OCI-LY3 (cell line): ENCODE results near the gene HPS1.

Experiments
- H2AFZ ChIP-seq: fragments of 200-600, 300-600 bp; shearing (Covaris generic); 2 replicates; pipeline ENCODE4 v1.6.0; 2014; ENCODE audit warnings: antibody characterized with exemption, low read depth, low read length
- H3K27ac ChIP-seq: fragments of 200-600, 300-600 bp; sonication (generic); 2 replicates; pipeline ENCODE4 v1.5.1; 2014; ENCODE audit warnings: mild to moderate bottlenecking, low read length, moderate library complexity, mixed read lengths
- H3K27me3 ChIP-seq: fragments of 200-600, 300-600 bp; sonication (generic); 2 replicates; pipeline ENCODE4 v1.6.1; 2014; ENCODE audit warnings: low read depth, low read length, mixed read lengths
- H3K36me3 ChIP-seq: fragments of 200-600, 300-600 bp; sonication (generic); replicated peaks from 2 replicates; pipeline ENCODE3; 2014; ENCODE audit warnings: low read depth, low read length, mixed read lengths
- H3K4me1 ChIP-seq: fragments of 300-600, 200-600 bp; sonication (generic); 2 replicates; pipeline ENCODE4 v1.6.1; 2014; ENCODE audit warnings: low read length, mixed read lengths
- H3K4me2 ChIP-seq: fragments of 200-600, 300-600 bp; sonication (generic); 2 replicates; pipeline ENCODE4 v1.6.1; 2014; ENCODE audit warnings: low read length, mixed read lengths
- H3K4me3 ChIP-seq: fragments of 300-600, 200-600 bp; sonication (generic); 2 replicates; pipeline ENCODE4 v1.5.1; 2014; ENCODE audit warnings: antibody characterized with exemption, mild to moderate bottlenecking, low read length, moderate library complexity
- H3K79me2 ChIP-seq: fragments of 300-600, 200-600 bp; shearing (Covaris generic); 2 replicates; pipeline ENCODE4 v1.6.1; 2014; ENCODE audit warnings: mild to moderate bottlenecking, low read length, mixed read lengths
- H3K9ac ChIP-seq: fragments of 300-600, 200-600 bp; shearing (Covaris generic); 2 replicates; pipeline ENCODE4 v1.6.0; 2014; ENCODE audit warnings: mild to moderate bottlenecking, low read length, moderate library complexity
- H3K9me3 ChIP-seq: fragments of 200-600, 300-600 bp; shearing (Covaris generic); 2 replicates; pipeline ENCODE4 v1.6.1; 2014; ENCODE audit warnings: low read length, mixed read lengths; ENCODE audit not compliant: insufficient read depth
- H4K20me1 ChIP-seq: fragments of 200-600, 300-600 bp; sonication (generic); 2 replicates; pipeline ENCODE4 v1.6.1; 2016; ENCODE audit warnings: low read length, mixed read lengths; ENCODE audit not compliant: insufficient read depth
- EZH2phosphoT487 ChIP-seq: fragments of 200-600 bp; shearing (Covaris generic); IDR thresholded peaks from 2 replicates; pipeline ENCODE4 v1.6.1; 2018; ENCODE audit warnings: antibody characterized with exemption, mixed run types, low read depth
- TF ChIP-seq, protein P1 (sequence below): fragments of 200-600, 300-600 bp; sonication (generic); IDR thresholded peaks from 2 replicates; pipeline ENCODE4 v1.5.1; 2014; ENCODE audit warnings: antibody characterized with exemption, low read length, low read depth

The HPS1 gene

DNA sequence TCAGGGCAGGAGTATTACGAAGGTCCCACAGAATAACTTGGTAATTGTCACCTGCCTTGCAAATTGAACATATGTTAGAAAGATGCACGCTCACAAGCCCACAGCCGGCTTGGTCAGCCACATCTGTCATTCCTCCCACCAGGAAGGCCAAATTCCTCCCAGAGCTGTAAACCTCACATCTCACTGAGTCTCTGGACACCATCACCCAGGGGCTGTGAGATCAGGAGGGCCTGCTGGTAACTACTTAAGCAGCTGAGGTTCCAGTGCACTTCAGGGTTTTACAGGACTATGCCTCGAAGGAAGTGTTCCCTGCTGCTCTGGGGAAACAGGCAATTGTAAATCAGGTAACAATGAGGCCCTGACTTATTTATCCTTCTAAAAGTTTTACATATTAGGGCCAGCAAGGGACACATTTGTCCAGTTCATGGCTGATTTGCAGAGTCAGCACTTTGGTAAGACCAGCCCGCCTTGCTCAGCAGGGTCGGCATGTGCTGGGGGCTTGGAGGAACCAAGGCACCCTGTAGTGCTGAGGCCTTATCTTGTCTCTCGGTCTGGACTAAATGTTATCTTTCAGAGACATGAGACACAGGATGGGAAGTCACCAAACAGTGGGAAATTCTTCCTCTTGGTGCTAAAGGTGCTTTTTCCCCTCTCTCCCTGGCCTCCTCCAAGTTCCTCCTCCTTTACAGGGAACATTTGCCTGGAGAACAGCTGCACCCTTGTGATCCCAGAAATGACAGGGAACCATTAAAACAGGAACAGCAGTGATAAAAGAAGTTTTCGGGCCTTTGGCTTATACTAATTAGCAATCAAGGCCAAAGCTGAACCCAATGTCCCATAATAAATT is 66.0 kb downstream of the HPS1 start:
- H2AFZ ChIP-seq = no peak overlapping the region
- TF ChIP-seq, protein P1, sequence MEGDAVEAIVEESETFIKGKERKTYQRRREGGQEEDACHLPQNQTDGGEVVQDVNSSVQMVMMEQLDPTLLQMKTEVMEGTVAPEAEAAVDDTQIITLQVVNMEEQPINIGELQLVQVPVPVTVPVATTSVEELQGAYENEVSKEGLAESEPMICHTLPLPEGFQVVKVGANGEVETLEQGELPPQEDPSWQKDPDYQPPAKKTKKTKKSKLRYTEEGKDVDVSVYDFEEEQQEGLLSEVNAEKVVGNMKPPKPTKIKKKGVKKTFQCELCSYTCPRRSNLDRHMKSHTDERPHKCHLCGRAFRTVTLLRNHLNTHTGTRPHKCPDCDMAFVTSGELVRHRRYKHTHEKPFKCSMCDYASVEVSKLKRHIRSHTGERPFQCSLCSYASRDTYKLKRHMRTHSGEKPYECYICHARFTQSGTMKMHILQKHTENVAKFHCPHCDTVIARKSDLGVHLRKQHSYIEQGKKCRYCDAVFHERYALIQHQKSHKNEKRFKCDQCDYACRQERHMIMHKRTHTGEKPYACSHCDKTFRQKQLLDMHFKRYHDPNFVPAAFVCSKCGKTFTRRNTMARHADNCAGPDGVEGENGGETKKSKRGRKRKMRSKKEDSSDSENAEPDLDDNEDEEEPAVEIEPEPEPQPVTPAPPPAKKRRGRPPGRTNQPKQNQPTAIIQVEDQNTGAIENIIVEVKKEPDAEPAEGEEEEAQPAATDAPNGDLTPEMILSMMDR = no peak
- no peak for TF ChIP-seq EZH2phosphoT487
- H3K4me2 ChIP-seq = no peak overlapping the region
- no peak overlapping the region for H3K9ac ChIP-seq
- H3K4me3 ChIP-seq = no peak overlapping the region
- H4K20me1 ChIP-seq = no peaks in the 10 kb centered on the region
- no peaks in the 10 kb centered on the region for H3K9me3 ChIP-seq
- no peak overlapping the region for H3K27ac ChIP-seq
- H3K79me2 ChIP-seq = no peaks in the 10 kb centered on the region
- no peaks in the 10 kb centered on the region for H3K4me1 ChIP-seq
- no peaks in the 10 kb centered on the region for H3K27me3 ChIP-seq
- no peaks in the 10 kb centered on the region for H3K36me3 ChIP-seq

DNA sequence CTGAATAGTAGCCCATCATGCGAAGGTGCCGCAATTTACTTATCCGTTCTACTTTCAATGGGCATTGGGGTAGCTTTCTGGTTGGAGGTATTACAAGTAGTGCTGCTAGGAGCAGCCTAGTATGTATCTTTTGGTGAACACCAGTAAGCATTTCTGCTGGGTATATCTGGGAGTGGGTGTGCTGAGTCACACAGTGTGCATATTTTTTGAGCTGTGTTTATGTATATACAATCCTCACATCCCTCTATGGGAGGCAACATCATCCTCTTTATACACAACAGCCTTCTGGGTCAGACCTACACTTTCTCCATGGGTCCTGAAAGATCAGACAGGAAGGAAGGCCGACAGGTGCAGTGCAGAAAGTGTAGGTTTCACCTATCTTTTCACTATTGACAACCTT is 68.0 kb downstream of the HPS1 start:
- H3K27me3 ChIP-seq = peaks cover 8% of the 10 kb centered on the region
- no peak overlapping the region for H3K9ac ChIP-seq
- no peaks in the 10 kb centered on the region for H3K36me3 ChIP-seq
- H3K9me3 ChIP-seq = no peaks in the 10 kb centered on the region
- no peaks in the 10 kb centered on the region for H3K4me1 ChIP-seq
- no peak overlapping the region for H2AFZ ChIP-seq
- H3K79me2 ChIP-seq = no peaks in the 10 kb centered on the region
- no peak overlapping the region for H3K4me2 ChIP-seq
- TF ChIP-seq, protein P1 = no peak
- no peak for TF ChIP-seq EZH2phosphoT487
- no peak overlapping the region for H3K27ac ChIP-seq
- H3K4me3 ChIP-seq = no peak overlapping the region
- H4K20me1 ChIP-seq = no peaks in the 10 kb centered on the region

DNA sequence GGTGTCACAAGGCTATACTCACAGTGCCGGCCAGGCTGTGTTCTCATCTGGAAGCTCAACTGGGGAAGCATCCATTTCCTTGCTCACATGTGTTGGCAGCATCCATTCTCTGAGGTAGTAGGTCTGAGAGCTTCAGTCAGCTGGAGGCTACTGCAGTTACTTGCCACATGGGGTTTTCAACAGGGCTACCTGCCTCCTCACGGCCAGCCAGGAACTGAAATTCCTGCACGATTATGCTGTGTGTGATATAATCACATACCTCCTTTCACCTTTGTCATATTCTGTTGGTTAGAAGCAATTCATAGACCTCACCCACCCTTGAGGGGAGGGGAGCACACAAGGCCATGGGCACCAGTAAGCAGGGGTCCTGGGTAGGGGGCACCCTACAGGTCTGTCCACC is 69.2 kb downstream of the HPS1 start:
- no peak overlapping the region for H2AFZ ChIP-seq
- H3K4me2 ChIP-seq = no peak overlapping the region
- H4K20me1 ChIP-seq = no peaks in the 10 kb centered on the region
- no peaks in the 10 kb centered on the region for H3K4me1 ChIP-seq
- no peaks in the 10 kb centered on the region for H3K9me3 ChIP-seq
- no peak overlapping the region for H3K9ac ChIP-seq
- H3K4me3 ChIP-seq = no peak overlapping the region
- no peak overlapping the region for H3K27ac ChIP-seq
- H3K27me3 ChIP-seq = peaks cover 10% of the 10 kb centered on the region
- no peaks in the 10 kb centered on the region for H3K79me2 ChIP-seq
- H3K36me3 ChIP-seq = no peaks in the 10 kb centered on the region
- TF ChIP-seq, protein P1 = no peak
- TF ChIP-seq EZH2phosphoT487 = no peak

DNA sequence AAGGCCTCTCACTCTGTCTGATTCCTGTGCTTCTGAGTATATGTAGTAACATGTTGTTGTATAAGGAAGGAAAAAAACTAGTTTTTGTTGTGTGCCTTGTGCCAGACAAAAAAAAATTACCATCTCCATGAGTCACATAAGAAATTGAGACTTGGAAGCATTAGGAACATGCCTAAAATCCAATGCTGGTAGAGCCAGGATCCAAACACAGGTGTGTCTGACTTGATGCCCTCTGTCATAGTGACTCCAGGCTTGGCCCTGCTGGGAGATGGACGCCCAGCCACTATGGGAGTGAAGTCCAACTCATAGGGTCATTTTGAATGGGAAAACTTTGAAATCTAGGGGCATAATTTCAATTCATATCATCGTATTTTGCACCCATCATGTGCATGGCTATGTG is 69.7 kb downstream of the HPS1 start:
- Histone ChIP-seq H3K36me3 (no peaks in the 10 kb centered on the region), H3K27ac (no peak overlapping the region), H3K79me2 (no peaks in the 10 kb centered on the region), H3K27me3 (peaks cover 10% of the 10 kb centered on the region), H3K4me1 (no peaks in the 10 kb centered on the region), H3K4me3 (no peak overlapping the region), H3K9ac (no peak overlapping the region), H3K4me2 (no peak overlapping the region), H2AFZ (no peak overlapping the region), H4K20me1 (no peaks in the 10 kb centered on the region), H3K9me3 (no peaks in the 10 kb centered on the region)
- no peak for TF ChIP-seq EZH2phosphoT487
- TF ChIP-seq, protein P1 = no peak
